Measurements from ENCODE around the gene KMT2A. TPM values are rescaled to one million over a fixed set of nuclear protein-coding genes. Genes with fewer than 3 reads are reported as not detected.
"Not testable (repeated sequence)": the region's sequence is repeated elsewhere in the genome, so short reads cannot be mapped to it uniquely, and the experiment has no call there.

Gene KMT2A
- total and polyA plus RNA-seq, 4 donors = 44.6 to 66.8 (median 45.5) TPM

- H3K36me3 ChIP-seq (ENCODE audit: control insufficient read depth, insufficient read depth, low read length); H3K4me1 ChIP-seq (ENCODE audit: control insufficient read depth, insufficient read depth, low read length); H3K27me3 ChIP-seq (ENCODE audit: control insufficient read depth, insufficient read depth, low read length); H3K9me3 ChIP-seq (ENCODE audit: control insufficient read depth, insufficient read depth, low read length): not testable (repeated sequence)
- 55% methylated on average over 4 of the region's 15 CpGs for WGBS (ENCODE audit: insufficient coverage)
- peak in 2 of 6 donors; percentile 17 to 26 for DNase-seq (ENCODE audit: low read depth in 4 of 6, low spot score in 6 of 6)
- H3K27ac ChIP-seq (ENCODE audit: low read depth, low read length) = peak overlapping the region; percentile 98
- peak overlapping the region; percentile 93 for H3K4me3 ChIP-seq (ENCODE audit: low read depth, low read length)
Observed at GRCh38 chr11:118571701-118572060, 135.4 kb downstream of the KMT2A start.

GRCh38 chr11:118572061-118572980 is 136.0 kb downstream of the KMT2A start, which contains the start of gene ARCN1:
TSS of gene ARCN1 (plus strand) at chr11:118572409. CDS start at chr11:118572548, 139 bp downstream.
- under 1% methylated on average over 42 of the region's 55 CpGs for WGBS (ENCODE audit: insufficient coverage)
- H3K36me3 ChIP-seq (ENCODE audit: control insufficient read depth, insufficient read depth, low read length) = peaks cover 4% of the 10 kb centered on the region
- peak within 1 kb of the TSS; percentile 98 for H3K27ac ChIP-seq (ENCODE audit: low read depth, low read length)
- peak; percentile 53 to 95 (median 80) for DNase-seq (ENCODE audit: low read depth in 4 of 6, low spot score in 6 of 6)
- no peaks in the 10 kb centered on the region for H3K9me3 ChIP-seq (ENCODE audit: control insufficient read depth, insufficient read depth, low read length)
- H3K27me3 ChIP-seq (ENCODE audit: control insufficient read depth, insufficient read depth, low read length) = no peaks in the 10 kb centered on the region
- peak within 1 kb of the TSS; percentile 93 for H3K4me3 ChIP-seq (ENCODE audit: low read depth, low read length)
- H3K4me1 ChIP-seq (ENCODE audit: control insufficient read depth, insufficient read depth, low read length) = peaks cover 8% of the 10 kb centered on the region

DNA sequence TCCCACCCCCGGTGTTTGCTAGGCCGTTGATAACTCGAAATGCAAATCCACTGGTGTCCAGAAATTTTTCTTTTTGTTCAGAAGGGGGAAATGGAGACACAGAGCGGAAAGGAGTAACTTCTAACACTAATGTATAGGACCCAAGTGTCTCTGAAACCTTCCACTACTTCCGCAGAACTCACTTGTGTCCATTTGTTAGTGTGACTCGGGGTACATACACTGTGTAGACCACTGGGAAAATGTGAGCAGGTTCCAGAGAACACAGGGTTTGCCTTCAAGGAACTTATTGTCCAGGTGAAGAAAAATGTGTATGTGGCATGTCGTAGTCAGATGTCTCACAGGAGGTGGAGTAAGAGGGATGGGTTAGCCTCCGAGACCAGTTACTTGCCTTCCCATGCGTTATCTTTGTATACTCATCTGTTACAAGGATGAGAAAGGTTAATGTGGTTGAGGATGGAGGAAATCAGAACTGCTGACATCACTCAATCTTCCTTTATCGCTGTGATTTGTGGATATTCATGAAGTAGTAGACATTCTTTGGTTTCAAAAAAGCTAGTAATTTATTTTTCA is 136.8 kb downstream of the KMT2A start:
- peaks cover 6% of the 10 kb centered on the region for H3K36me3 ChIP-seq (ENCODE audit: control insufficient read depth, insufficient read depth, low read length)
- peak in 3 of 6 donors; percentile 19 to 36 (median 36) for DNase-seq (ENCODE audit: low read depth in 4 of 6, low spot score in 6 of 6)
- H3K9me3 ChIP-seq (ENCODE audit: control insufficient read depth, insufficient read depth, low read length) = no peaks in the 10 kb centered on the region
- H3K27me3 ChIP-seq (ENCODE audit: control insufficient read depth, insufficient read depth, low read length) = no peaks in the 10 kb centered on the region
- 0% methylated on average over 2 of the region's 10 CpGs for WGBS (ENCODE audit: insufficient coverage)
- peak overlapping the region; percentile 98 for H3K27ac ChIP-seq (ENCODE audit: low read depth, low read length)
- peak overlapping the region; percentile 93 for H3K4me3 ChIP-seq (ENCODE audit: low read depth, low read length)
- H3K4me1 ChIP-seq (ENCODE audit: control insufficient read depth, insufficient read depth, low read length) = peaks cover 8% of the 10 kb centered on the region

DNA sequence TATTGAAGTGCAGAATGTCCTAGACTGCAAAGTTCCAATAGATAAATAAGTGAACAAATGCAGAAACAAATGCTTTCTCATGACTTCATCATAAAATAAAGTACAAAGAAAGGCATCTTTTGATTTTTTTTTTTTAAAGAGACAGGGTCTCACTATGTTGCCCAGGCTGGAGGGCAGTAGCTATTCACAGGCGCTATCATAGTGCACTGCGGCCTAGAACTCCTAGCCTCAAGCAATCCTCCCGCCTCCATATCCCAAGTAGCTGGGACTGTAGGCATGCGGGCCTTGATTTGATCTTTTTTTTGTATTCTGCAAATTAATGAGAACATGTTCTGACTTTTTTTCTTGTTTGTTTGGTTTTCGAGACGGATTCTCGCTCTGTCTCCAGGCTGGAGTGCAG is 138.3 kb downstream of the KMT2A start:
- Histone ChIP-seq H3K4me3 (ENCODE audit: low read depth, low read length) (no peak overlapping the region), H3K27ac (ENCODE audit: low read depth, low read length) (no peak overlapping the region), H3K36me3 (ENCODE audit: control insufficient read depth, insufficient read depth, low read length) (peaks cover 6% of the 10 kb centered on the region), H3K4me1 (ENCODE audit: control insufficient read depth, insufficient read depth, low read length) (peaks cover 8% of the 10 kb centered on the region), H3K9me3 (ENCODE audit: control insufficient read depth, insufficient read depth, low read length) (no peaks in the 10 kb centered on the region), H3K27me3 (ENCODE audit: control insufficient read depth, insufficient read depth, low read length) (no peaks in the 10 kb centered on the region)
- DNase-seq (ENCODE audit: low read depth in 4 of 6, low spot score in 6 of 6) = no peak
- WGBS (ENCODE audit: insufficient coverage) = 100% methylated on average over 4 of the region's 7 CpGs

Other genes starting within 250 kb of the KMT2A start
- 1 to 10 TPM; 8.9 to 9.2 TPM for gene JAML, start 211.5 kb upstream of the KMT2A start, total RNA-seq
- 1 to 10 TPM in 1 of 2 donors, under 1 TPM in 1; 0.52 to 1.5 TPM for gene JAML, start 211.5 kb upstream of the KMT2A start, polyA plus RNA-seq (ENCODE audit: insufficient read length in 2 of 2)
- 1 to 10 TPM; 4.2 to 5.8 TPM for gene MPZL3, start 184.1 kb upstream of the KMT2A start, total RNA-seq
- gene MPZL3, start 184.1 kb upstream of the KMT2A start, polyA plus RNA-seq (ENCODE audit: insufficient read length in 2 of 2) = 1 to 10 TPM; 1.4 to 1.6 TPM
- 10 to 100 TPM; 19.5 to 50.6 TPM for gene MPZL2, start 172.2 kb upstream of the KMT2A start, total RNA-seq
- 10 to 100 TPM in 1 of 2 donors, 1 to 10 TPM in 1; 2.0 to 13.3 TPM for gene MPZL2, start 172.2 kb upstream of the KMT2A start, polyA plus RNA-seq (ENCODE audit: insufficient read length in 2 of 2)
- gene CD3E, start 131.8 kb upstream of the KMT2A start, total RNA-seq = under 1 TPM in 1 of 2 donors, not detected in 1; 0.20 TPM
- not detected for gene CD3E, start 131.8 kb upstream of the KMT2A start, polyA plus RNA-seq (ENCODE audit: insufficient read length in 2 of 2)
- not detected for gene CD3D, start 93.8 kb upstream of the KMT2A start, total RNA-seq
- gene CD3D, start 93.8 kb upstream of the KMT2A start, polyA plus RNA-seq (ENCODE audit: insufficient read length in 2 of 2) = not detected
- under 1 TPM; 0.17 to 0.20 TPM for gene CD3G, start 92.1 kb upstream of the KMT2A start, total RNA-seq
- under 1 TPM; 0.27 to 0.50 TPM for gene CD3G, start 92.1 kb upstream of the KMT2A start, polyA plus RNA-seq (ENCODE audit: insufficient read length in 2 of 2)
- 10 to 100 TPM; 56.9 to 62.8 TPM for gene UBE4A, start 76.9 kb upstream of the KMT2A start, total RNA-seq
- 10 to 100 TPM; 32.0 to 43.8 TPM for gene UBE4A, start 76.9 kb upstream of the KMT2A start, polyA plus RNA-seq (ENCODE audit: insufficient read length in 2 of 2)
- 100 to 1,000 TPM in 1 of 2 donors, 10 to 100 TPM in 1; 47.1 to 278 TPM for gene ATP5MG, start 34.9 kb upstream of the KMT2A start, total RNA-seq
- gene ATP5MG, start 34.9 kb upstream of the KMT2A start, polyA plus RNA-seq (ENCODE audit: insufficient read length in 2 of 2) = 100 to 1,000 TPM; 381 to 398 TPM
- gene TTC36, start 91.0 kb downstream of the KMT2A start, total RNA-seq = 1 to 10 TPM in 1 of 2 donors, under 1 TPM in 1; 0.99 to 1.6 TPM
- 1 to 10 TPM; 3.3 to 3.5 TPM for gene TTC36, start 91.0 kb downstream of the KMT2A start, polyA plus RNA-seq (ENCODE audit: insufficient read length in 2 of 2)
- gene TMEM25, start 94.7 kb downstream of the KMT2A start, total RNA-seq = 10 to 100 TPM; 20.9 to 29.4 TPM
- 10 to 100 TPM; 43.2 to 59.5 TPM for gene TMEM25, start 94.7 kb downstream of the KMT2A start, polyA plus RNA-seq (ENCODE audit: insufficient read length in 2 of 2)
- 10 to 100 TPM; 50.9 to 60.1 TPM for gene IFT46, start 129.4 kb downstream of the KMT2A start, total RNA-seq
- 10 to 100 TPM; 48.1 to 50.8 TPM for gene IFT46, start 129.4 kb downstream of the KMT2A start, polyA plus RNA-seq (ENCODE audit: insufficient read length in 2 of 2)
- gene ARCN1, start 135.9 kb downstream of the KMT2A start, total RNA-seq = 100 to 1,000 TPM in 1 of 2 donors, 10 to 100 TPM in 1; 98.4 to 107 TPM
- 100 to 1,000 TPM; 129 to 131 TPM for gene ARCN1, start 135.9 kb downstream of the KMT2A start, polyA plus RNA-seq (ENCODE audit: insufficient read length in 2 of 2)
- gene PHLDB1, start 171.1 kb downstream of the KMT2A start, total RNA-seq = 10 to 100 TPM; 61.3 to 79.5 TPM
- gene PHLDB1, start 171.1 kb downstream of the KMT2A start, polyA plus RNA-seq (ENCODE audit: insufficient read length in 2 of 2) = 100 to 1,000 TPM; 151 to 205 TPM
- not detected for gene TREH, start 243.2 kb downstream of the KMT2A start, total RNA-seq
- gene TREH, start 243.2 kb downstream of the KMT2A start, polyA plus RNA-seq (ENCODE audit: insufficient read length in 2 of 2) = 1 to 10 TPM; 1.5 to 3.8 TPM

Measured in spinal cord (tissue), 10 donors.